Transverse colon (tissue), 3 donors: ENCODE measurements around the gene SH3RF1.

Source experiments
- EP300 ChIP-seq: sonication (generic); formaldehyde crosslinking; IDR thresholded peaks from one replicate; pipeline ENCODE4 v1.6.1; 2017; ENCODE audit warnings: antibody characterized with exemption, low read depth
- POLR2A ChIP-seq: fragments of 450-650 bp; IDR thresholded peaks from one replicate; pipeline ENCODE4 v1.6.1; 2016; ENCODE audit warnings: antibody characterized with exemption, mild to moderate bottlenecking, moderate library complexity
- TF ChIP-seq, protein P1 (sequence below), 5 experiments: fragments of 200-600 bp in 3 of 5; fragments of 450-650 bp in 2 of 5; sonication (generic) in 3 of 5; IDR thresholded peaks; 1 replicate in 2 of 5; 2 replicates in 3 of 5; pipeline ENCODE4 v1.5.1; 2016 to 2017; ENCODE audit warnings: antibody characterized with exemption in 5 of 5, inconsistent platforms in 3 of 5, mild to moderate bottlenecking in 2 of 5, moderate library complexity in 1 of 5

- TF ChIP-seq EP300 (no peak), POLR2A (no peak)
- TF ChIP-seq, protein P1, sequence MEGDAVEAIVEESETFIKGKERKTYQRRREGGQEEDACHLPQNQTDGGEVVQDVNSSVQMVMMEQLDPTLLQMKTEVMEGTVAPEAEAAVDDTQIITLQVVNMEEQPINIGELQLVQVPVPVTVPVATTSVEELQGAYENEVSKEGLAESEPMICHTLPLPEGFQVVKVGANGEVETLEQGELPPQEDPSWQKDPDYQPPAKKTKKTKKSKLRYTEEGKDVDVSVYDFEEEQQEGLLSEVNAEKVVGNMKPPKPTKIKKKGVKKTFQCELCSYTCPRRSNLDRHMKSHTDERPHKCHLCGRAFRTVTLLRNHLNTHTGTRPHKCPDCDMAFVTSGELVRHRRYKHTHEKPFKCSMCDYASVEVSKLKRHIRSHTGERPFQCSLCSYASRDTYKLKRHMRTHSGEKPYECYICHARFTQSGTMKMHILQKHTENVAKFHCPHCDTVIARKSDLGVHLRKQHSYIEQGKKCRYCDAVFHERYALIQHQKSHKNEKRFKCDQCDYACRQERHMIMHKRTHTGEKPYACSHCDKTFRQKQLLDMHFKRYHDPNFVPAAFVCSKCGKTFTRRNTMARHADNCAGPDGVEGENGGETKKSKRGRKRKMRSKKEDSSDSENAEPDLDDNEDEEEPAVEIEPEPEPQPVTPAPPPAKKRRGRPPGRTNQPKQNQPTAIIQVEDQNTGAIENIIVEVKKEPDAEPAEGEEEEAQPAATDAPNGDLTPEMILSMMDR (IDR thresholded peaks at IDR 0.05): no peak
Observed at GRCh38 chr4:169109035-169109675, 161.6 kb downstream of the SH3RF1 start.
